A673 (cell line): ENCODE results near the gene SYVN1. TPM values are rescaled to one million over a fixed set of nuclear protein-coding genes. Genes with fewer than 3 reads are reported as not detected.

ENCODE experiments used
- BruUV-seq: library from RNA; stranded (reverse); fragments of 400-500 nt; replicated peaks from 2 replicates; lab custom pipeline; 2021; lab: Mats Ljungman, UMichigan
- CTCF ChIA-PET: fragments of 300-600 bp; sonication (Branson Sonifier 250); formaldehyde crosslinking; loops from one replicate; lab custom pipeline; 2022; ENCODE audit warnings: antibody characterized with exemption; lab: Charles Lee
- POLR2A ChIA-PET: fragments of 300-600 bp; sonication (Branson Sonifier 250); formaldehyde crosslinking; loops from one replicate; lab custom pipeline; 2022; ENCODE audit warnings: antibody characterized with exemption; ENCODE audit not compliant: low non-redundant PET; lab: Charles Lee
- DNase-seq: peaks from one replicate; pipeline ENCODE4 v3.0.0-alpha.2; 2015; ENCODE audit warnings: low spot score
- H3K27ac ChIP-seq: fragments of 200-600 bp; sonication (generic); 2 replicates; pipeline ENCODE4 v1.5.1; 2016; ENCODE audit warnings: mixed run types, low read depth, mild to moderate bottlenecking, mixed read lengths, antibody characterized with exemption, low read length; ENCODE audit not compliant: poor library complexity, severe bottlenecking
- H3K27me3 ChIP-seq: fragments of 200-600 bp; sonication (generic); replicated peaks from 2 replicates; pipeline ENCODE4 v1.6.1; 2017; ENCODE audit warnings: mixed run types, low read depth, mild to moderate bottlenecking, mixed read lengths, antibody characterized with exemption, low read length; ENCODE audit not compliant: insufficient read depth, poor library complexity
- H3K36me3 ChIP-seq: fragments of 200-600 bp; sonication (generic); 2 replicates; pipeline ENCODE4 v1.6.1; 2016; ENCODE audit warnings: mixed run types, mild to moderate bottlenecking, mixed read lengths, antibody characterized with exemption, low read length; ENCODE audit not compliant: insufficient read depth, poor library complexity, severe bottlenecking
- H3K4me1 ChIP-seq: fragments of 200-600 bp; sonication (generic); 2 replicates; pipeline ENCODE4 v1.6.1; 2017; ENCODE audit warnings: mixed run types, mild to moderate bottlenecking, mixed read lengths, antibody characterized with exemption, low read length; ENCODE audit not compliant: insufficient read depth, poor library complexity, severe bottlenecking
- H3K4me3 ChIP-seq: fragments of 200-600 bp; sonication (generic); 2 replicates; pipeline ENCODE4 v1.5.1; 2016; ENCODE audit warnings: low read depth, mixed run types, mild to moderate bottlenecking, mixed read lengths, low read length; ENCODE audit not compliant: poor library complexity, severe bottlenecking
- H3K9me3 ChIP-seq: fragments of 200-600 bp; sonication (generic); 2 replicates; pipeline ENCODE4 v1.6.1; 2016; ENCODE audit warnings: mixed run types, low read depth, mild to moderate bottlenecking, mixed read lengths, antibody characterized with exemption, low read length; ENCODE audit not compliant: poor library complexity, severe bottlenecking
- CTCF ChIP-seq: fragments of 300-800, 200-600 bp; sonication (generic); conservative IDR thresholded peaks from 2 replicates; pipeline ENCODE4 v1.5.1; 2017; ENCODE audit warnings: low read depth, mild to moderate bottlenecking, antibody characterized with exemption, low read length, moderate library complexity, mixed read lengths
- EZH2 ChIP-seq: fragments of 200-600 bp; sonication (generic); IDR thresholded peaks from 2 replicates; pipeline ENCODE4 v1.6.1; 2017; ENCODE audit warnings: borderline replicate concordance, low read depth, mild to moderate bottlenecking, mixed read lengths, antibody characterized with exemption, low read length; ENCODE audit not compliant: poor library complexity, severe bottlenecking
- intact Hi-C: fragments of 100-400 bp; cut with micrococcal nuclease; formaldehyde crosslinking; loops from one replicate; pipeline ENCODE4 v1.10.0; 2022; ENCODE audit not compliant: unreplicated experiment
- total RNA-seq: library from RNA; stranded (reverse); gene quantifications from 2 replicates; pipeline ENCODE4 v1.2.3, GENCODE V29; 2021

Gene SYVN1
- total RNA-seq, 1 experiment from 2014 or later: 48.5 TPM

DNA sequence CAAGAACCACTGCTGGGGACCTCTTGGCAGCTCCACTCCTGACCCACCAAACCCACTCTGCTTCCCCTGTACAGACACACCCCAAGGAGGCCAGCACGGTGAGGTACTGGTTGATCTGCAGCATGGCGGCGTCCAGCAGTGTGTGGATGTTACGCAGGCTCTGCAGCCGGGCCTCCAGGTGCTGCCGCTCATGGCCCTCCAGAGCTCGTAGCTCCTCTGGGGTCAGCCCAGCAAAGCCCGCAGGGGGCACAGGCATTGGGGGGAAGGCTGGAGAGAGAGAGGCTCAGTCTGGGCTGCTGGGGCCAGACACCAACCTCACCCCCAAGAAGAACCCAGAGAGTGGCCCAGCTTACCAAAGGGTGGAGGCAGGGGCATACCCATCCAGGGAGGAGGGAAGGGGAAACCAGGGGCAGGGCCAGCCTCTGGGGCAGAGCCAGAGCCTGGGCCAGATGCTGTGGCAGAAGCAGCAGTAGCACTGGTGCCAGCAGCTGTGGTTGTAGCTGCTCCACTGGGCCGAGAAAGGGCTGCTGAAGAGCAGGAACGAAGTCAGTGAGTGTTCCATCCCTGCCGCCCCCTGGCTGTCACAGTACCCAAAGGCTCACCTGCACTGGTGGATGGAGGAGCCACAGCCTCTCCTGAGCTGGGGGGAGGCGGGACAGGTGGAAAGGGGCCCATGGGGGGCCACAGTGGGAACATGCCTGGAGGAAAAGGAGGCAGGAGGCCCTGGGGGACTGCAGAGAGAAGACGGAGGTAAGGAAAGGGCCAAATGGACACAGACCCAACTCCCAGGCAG, 4.5 kb downstream of the SYVN1 start:
- H3K36me3 ChIP-seq: peaks cover 74% of the 10 kb centered on the region
- no peak for TF ChIP-seq CTCF
- no peak for TF ChIP-seq EZH2

GRCh38 chr11:65128182-65129145, 5.9 kb downstream of the SYVN1 start:
- peaks cover 8% of the 10 kb centered on the region for H3K4me1 ChIP-seq
- no peak overlapping the region for H3K27ac ChIP-seq
- TF ChIP-seq EZH2: no peak
- TF ChIP-seq CTCF: no peak
- ChIA-PET POLR2A (no interaction called here), CTCF (no interaction called here)
- no peak overlapping the region for H3K4me3 ChIP-seq
- H3K27me3 ChIP-seq: no peaks in the 10 kb centered on the region
- intact Hi-C loops: no loop called here
- BruUV-seq: no TSS peak
- no peaks in the 10 kb centered on the region for H3K9me3 ChIP-seq
- no peak for DNase-seq
- H3K36me3 ChIP-seq: peaks cover 79% of the 10 kb centered on the region

More for the DNA sequence above, 4.5 kb downstream of the SYVN1 start:
- CTCF ChIA-PET: no interaction called here
- Histone ChIP-seq H3K4me3 (no peak overlapping the region), H3K9me3 (no peaks in the 10 kb centered on the region), H3K27ac (no peak overlapping the region), H3K27me3 (no peaks in the 10 kb centered on the region), H3K4me1 (peaks cover 9% of the 10 kb centered on the region)
- DNase-seq: no peak
- intact Hi-C loops: no loop called here
- no TSS peak for BruUV-seq
- POLR2A ChIA-PET: no interaction called here

DNA sequence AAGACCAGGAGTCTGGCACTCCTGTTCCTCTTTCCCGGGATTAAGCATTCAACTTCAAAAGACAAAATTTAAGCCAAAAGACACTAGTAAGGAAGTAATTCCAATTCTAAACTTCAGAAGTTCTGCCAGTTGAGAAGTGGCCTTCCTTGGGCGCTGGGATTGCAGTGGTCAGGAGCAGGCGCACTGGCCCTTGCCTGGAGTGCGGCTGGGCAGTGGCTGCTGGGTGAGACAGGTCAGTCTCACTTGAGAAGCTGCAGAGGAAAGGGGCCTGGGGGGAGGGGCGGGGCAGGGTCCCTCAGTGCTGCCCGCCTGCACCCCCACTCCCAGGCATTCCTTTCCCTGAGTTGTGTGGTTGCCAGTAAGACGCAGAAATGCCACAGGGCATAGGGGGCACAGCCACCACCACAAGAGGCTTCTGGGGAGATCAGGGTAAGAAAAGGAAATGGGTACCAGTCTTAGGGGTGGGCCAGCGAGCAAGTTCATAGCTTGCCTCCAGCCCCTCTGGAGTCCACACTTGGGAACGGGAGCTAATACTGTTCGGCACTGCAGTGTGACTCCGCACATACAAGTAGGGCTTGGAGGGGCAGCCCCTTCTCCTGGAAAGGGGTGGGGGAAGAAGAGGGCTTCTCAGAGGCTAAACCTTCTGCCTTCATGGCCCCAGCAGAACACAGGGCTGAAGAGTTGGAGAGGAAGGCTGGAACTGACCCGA, 6.7 kb downstream of the SYVN1 start:
- Histone ChIP-seq H3K4me1 (no peaks in the 10 kb centered on the region), H3K4me3 (no peak overlapping the region), H3K27me3 (no peaks in the 10 kb centered on the region), H3K9me3 (no peaks in the 10 kb centered on the region), H3K27ac (no peak overlapping the region), H3K36me3 (peaks cover 76% of the 10 kb centered on the region)
- intact Hi-C loops: no loop called here
- ChIA-PET CTCF (no interaction called here), POLR2A (no interaction called here)
- TF ChIP-seq EZH2: no peak
- no peak for TF ChIP-seq CTCF
- DNase-seq: no peak
- no TSS peak for BruUV-seq
